Germinal center (tissue), 1 donor: Measurements from ENCODE around the gene KIF9.
"Not testable (repeated sequence)": the region's sequence is repeated elsewhere in the genome, so short reads cannot be mapped to it uniquely, and the experiment has no call there.

Experiments
- DNase-seq: peaks from one replicate; pipeline ENCODE4 v3.0.0; 2012; ENCODE audit warnings: mixed read lengths, low spot score

KIF9 gene

DNA sequence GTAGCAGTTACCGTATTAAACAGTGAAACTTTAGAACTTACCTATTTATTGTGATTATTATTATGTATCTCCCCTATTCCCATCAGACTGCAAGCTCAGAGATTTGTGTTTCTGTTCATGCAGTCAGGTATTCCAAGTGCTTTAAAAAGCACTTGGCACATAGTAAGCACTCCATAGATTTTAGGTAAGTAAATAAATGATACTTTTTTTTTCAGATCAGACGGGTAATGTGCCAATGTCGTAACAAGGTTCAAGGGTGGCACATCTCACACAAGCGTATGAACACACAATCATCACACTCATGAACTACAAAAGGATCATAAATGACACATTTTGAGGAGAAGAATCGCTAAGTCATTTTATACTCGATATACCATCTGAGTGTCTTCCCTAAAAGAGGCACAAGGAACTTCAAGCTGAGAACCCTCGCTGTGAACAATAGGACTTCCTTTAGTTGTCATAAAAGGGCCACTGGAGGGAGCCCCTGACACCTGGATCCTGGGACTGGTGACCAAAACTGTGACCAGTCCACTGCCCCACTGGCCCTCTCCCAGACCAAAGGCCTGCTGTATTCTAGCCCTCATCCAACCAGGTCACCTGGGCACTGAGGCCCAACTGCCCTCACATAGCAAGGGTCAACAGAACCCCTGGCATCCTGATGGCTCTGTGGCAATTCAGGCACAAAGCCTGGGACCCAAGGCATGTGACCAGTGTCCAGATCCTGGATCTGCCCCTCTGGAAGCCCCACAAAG lies 32.1 kb downstream of the KIF9 start:
- no peak for DNase-seq

DNA sequence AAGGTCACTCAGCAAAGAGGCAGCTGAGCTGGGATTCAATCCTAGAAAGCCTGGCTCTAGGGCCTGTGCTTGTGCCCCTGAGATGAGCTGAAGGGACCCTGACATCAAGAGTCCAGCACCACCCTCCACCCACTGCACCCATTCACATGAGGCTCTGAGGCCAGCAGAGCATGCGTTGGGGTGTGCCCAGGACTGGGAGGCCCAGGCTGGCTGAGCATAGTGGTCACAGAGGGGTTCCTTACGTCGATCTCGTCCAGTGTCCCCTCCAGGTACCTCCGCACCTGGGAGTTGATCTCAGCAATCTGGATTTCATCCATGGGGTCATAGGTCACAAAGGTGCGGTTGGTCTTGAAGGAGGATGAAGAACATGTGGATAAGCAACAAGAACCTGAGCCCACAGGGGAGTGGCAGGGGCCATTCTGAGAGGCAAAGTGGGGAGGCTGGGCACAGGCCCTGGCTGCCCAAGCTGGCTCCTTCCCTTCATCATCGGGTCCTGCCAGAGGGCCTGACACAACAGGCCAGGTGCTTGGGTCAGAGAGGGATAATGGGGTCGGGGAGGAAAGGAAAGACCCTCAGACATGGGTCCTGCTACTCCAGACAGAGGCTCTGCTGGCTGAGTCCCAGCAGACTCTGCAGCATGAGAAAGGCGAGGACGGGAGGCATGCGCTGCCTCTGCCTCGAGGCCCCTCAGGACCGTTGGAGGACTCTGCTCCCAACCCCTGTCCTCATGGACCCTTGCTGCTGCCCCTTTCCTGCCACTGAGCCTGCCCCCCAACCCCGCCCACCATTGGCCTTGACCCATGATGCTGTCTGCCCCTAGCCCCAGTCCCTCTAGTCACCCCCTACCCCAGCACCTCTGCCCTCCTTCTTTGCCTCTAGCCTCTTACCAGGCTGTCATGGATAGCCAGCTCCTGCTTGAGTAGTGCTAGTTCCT lies 35.2 kb downstream of the KIF9 start:
- no peak for DNase-seq

DNA sequence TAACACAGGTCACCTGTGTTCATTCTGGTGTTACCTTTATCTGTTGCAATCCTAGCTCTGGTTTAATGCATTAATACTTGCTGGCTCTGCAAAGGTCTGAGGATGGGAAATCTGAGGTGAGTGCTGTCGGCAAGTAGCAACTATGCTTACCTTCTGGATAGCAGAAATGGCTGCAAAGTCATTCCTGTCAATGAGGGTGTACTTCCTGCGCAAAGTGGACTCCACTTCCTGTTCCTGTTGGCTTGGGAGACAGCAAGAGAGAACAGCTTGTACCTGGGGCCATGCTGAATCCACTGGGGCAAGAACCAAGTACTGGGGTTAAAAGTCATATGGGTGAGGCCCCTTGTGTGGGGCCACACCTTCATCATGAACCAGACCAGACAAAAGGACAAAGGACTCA lies 37.3 kb downstream of the KIF9 start:
- DNase-seq, result no peak

DNA sequence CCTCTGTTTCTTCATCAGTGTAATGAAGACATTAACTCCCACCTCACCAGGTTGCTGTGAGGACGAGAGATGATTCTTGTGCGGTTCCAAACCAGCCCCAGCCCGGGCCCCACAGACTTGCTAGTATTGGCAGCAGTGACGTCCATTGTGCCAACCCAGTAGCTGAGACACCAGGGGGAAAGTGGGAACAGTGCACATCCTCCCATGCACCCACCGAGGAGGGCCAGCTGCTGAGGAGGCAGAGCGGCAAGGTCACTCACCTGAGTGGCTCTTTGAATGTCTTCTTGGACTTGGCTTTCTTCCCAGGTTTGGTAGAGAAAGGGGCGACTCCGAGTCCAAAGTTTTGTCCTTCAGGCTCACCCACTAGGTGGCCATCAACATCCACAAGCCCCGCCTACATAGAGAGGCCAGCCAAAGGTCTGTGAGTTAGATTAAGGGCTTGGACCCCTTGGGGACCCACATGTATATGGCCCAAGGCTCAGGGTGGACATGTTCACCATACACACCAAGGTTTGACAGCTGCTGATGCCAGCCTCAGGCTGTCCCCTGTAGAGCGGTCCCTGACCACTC lies 38.0 kb downstream of the KIF9 start:
- no peak for DNase-seq

DNA sequence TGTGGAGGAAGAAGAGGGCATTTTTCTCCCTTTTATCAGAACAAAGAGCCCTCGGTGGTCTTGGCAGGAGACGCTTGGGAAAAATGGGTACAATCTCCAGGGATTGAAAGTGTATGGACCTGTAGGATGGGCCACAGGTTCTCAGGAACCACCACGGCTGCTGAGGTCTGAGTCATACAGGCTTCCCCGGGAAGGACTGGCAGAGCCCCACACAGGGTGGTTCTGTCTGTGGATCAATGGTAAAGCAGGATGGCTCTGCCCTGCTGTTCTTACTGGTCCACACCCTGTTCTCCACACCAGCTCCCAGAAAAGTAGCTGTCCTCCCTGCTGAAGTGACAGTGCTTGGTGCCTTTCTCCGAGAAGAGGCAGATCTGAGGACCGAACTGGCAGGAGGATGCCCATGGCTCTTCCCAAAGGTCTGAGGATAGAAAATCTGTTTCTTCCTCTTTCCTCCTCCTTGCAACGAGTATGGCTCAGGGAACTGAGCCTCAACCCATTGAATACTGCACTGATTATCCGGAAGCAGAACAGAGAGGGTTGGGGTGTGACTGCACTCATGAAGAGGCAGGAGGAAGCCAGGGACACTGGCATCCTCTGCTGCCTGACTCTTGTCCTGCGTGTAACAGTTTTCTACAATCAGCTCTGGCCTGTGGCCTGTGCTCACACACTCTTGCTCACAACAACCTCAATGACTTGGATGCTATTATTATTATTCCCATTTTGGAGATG lies 39.0 kb downstream of the KIF9 start:
- no peak for DNase-seq

DNA sequence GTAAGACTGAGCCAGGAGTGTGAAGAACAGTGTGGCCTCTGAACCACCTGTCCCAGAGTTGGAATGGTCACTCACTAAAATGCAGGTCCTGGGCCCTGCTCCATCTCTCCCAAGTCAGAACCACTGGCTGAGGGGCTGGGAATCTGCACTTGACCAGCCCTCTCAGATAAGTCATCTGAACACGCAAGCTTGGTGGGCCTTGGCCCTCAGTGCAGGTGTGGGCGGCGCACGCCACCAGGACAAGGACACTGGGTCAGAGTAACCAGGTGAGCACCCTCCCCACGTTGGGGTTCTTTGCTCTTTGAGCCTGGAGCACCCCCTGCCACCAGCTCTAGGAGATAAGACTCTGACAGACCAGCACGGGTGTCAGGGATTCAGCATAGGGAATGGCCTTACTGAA lies 42.7 kb downstream of the KIF9 start:
- DNase-seq, result no peak

DNA sequence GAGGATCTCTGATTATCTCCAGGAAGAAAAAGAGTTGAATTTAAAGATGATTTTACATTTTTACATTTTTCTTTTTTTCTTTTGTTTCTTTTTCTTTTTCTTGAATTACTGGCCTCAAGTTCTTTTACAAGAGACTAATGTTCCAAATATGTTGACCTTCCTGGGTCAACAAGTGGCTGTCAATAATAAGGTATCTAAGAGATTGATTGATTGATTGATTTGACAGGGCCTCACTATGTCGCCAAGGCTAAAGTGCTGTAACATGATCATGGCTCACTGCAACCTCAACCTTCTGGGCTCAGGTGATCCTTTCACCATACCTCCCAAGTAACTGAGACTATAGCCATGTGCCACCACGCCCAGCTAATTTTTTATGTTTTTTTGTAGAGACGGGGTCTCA lies 44.6 kb downstream of the KIF9 start:
- no peak for DNase-seq

DNA sequence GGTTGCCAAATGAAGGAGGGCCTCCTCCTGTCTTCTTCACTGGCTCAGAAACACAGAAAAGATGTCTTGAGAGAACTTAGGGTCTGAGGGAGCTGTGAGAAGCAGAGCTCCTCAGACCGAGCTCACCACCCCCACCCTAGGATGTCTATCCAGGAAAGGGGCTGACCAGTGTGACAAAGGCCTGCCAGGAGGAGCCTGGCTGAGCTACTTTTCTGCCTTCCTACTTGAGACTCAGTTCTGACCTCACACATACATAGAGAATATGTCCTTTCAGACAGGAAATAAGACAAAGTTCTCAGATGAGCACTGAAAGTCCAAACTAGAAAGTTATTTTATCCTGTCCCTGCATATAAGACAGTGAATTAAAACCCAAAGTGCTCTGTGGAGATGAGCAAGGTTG lies 54.5 kb downstream of the KIF9 start:
- DNase-seq, result no peak

DNA sequence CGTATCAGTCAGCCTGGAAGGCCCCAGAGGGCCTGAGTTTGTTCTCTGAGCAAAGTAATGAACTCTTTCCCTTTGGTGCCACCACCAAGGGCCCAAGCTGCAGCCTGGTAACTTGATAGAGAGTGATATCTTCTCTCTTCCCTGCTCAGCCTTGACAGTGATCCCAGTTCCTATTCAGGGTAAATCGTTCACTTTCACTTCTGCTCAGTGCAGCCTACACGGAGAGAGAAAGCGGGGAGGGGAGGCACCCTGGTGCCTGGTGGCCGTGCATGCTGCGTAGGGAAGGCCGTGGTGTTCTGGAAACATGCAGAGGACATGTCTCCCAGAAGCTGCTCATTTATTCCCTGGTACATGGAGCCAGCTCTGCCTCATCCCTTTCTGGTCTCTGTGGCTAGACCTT lies 54.9 kb downstream of the KIF9 start:
- peak; percentile 62 for DNase-seq

DNA sequence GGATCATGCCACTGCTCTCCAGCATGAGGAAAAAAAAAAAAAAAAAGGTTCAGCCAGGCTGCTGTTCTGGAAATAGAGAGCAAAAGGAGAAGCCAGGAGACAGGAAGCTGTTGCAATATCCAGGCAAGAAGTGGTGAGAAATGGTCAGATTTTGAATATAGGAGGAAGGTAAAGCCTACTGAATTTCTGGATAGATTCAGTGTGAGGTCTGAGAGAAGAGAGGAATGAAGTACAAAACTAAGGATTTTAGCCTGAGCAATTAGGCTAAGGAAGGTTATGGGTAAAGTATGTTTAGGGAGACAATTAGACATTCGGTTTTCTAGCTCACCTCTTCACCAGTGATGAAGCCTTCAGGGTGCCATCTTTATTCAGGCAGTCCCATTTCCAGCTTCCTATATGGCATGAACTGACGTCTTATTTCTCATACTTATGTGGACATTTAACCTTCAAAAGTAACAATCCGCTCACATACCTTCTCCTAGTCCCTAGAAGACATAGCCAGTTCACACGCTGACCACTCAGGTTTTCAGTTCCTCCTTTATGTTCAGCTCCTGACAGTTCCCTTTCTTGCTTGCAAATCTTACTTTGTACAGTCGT lies 57.2 kb downstream of the KIF9 start:
- no peak for DNase-seq

DNA sequence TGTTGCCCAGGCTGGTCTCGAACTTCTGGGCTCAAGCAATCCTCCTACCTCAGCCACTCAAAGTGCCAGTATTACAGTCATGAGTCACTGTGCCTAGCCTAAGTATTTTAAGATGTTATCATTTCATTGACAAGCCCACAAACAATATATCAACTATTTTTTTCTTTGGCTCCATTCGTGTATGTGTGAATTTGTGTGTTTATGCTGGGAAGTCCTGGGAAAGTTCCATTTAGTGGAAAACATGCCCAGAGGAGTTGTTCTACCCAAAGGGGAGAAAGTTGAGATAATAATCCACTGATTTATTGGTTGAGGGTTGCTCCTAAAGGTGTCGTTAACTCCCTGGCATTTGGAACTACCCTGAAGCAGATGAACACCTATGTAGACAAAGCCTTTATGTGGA lies 58.8 kb downstream of the KIF9 start:
- no peak for DNase-seq

DNA sequence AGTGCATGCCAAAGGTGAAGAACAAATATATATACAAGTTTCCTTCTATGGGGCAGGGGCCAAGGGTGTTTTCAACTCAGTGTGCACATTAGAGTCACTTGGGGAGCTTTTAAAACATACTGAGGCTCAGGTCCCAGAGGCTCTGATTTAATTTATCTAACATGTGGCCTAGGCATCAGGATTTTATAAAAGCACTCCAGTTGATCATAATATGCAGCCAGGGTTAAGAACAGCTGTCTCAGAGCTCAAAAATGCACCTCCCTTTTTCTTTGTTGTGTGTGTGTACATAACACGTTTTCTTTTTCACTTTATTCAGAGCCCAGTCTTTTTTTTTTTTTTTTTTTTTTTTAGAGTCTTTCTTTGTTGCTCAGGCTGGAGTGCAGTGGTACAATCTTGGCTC lies 60.8 kb downstream of the KIF9 start:
- DNase-seq, result no peak

DNA sequence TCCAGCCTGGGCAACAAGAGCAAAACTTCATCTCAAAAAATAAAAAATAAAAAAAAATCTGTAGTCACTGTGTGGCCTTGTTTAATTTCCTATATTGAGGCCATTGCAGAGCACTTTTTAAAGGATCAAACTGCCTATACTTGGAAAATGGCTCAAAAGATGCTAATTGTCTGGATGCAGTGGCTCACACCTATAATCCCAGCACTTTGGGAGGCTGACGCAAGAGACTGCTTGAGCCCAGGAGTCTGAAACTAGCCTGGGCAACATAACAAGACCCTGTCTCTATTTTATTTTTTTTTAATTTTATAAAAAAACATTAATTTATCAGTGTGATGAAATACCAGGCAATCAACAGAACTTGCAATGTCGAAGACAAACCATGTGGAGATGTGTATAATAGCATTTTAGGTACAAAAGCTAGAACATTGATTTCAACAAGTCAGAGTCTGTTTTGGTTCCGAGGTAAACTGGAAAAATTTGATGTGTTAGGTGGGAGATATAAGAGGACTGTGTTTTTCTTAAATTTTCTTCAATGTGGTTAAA lies 71.7 kb downstream of the KIF9 start:
- DNase-seq, result no peak

DNA sequence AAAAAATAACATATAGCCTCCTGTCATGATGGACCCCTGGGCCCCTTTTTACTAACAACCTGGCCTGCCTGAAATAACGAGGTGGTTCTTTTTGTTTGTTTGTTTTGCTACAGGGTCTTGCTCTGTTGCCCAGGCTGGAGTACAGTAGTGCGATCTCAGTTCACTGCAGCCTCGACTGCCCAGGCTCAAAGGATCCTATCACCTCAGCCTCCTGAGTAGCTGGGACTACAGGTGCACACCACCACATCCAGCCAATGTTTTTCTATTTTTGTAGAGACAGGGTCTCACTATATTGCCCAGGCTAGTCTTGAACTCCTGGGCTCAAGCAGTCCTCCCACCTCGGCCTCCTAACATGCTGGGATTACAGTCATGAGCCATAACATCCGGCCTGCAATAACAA lies 76.6 kb downstream of the KIF9 start:
- DNase-seq, result not testable (repeated sequence)

DNA sequence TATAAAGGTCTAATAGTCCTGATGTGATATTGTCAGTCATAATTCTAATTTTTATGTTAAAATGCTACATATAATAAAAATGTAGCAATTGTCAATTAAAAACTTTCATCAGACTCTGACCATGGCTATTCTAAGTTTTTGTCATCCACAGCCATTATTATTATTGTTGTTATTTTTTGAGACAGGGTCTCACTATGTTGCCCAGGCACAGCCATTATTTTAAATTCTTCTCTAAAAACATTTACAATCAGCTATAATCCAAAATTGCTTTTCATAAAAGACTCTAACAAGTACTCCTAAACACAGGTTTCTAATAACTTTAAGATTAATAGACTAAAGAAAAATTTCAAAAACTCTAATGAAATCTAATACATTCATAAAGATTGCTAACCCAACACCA lies 77.7 kb downstream of the KIF9 start:
- no peak for DNase-seq

DNA sequence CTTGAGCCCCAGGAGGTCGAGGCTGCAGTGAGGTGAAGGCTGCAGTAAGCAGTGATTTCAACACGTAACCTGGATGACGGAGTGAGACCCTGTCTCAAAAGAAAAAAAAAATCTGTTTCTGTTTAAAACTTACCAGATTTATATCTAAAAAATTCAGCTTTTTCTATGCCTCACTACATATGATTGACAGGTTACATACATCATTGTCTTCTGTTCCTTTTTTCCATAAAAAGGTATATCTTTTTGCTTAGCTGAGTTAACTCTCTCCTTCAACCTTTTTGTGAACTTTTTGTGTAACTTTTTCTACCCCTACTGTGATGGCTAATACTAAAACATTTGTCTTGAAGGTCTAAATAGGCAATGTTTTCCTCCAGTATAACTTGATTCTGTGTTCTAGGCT lies 80.1 kb downstream of the KIF9 start:
- no peak for DNase-seq

DNA sequence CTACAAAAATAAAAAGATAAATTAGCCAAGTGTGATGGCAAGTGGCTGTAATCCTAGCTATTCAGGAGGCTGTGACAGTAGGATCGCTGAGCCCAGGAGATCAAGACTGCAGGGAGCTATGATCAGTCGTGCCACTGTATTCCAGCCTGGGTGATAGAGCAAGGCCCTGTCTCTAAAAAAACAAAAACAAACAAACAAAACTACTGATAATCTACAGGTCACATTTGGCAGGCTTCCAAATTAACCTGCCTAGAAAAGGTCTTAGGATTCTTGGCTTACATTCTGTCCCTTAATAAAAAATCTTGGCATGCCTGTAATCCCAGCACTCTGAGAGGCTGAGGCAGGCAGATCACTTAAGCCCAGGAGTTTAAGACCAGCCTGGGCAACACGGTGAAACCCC lies 85.3 kb downstream of the KIF9 start:
- DNase-seq, result no peak

DNA sequence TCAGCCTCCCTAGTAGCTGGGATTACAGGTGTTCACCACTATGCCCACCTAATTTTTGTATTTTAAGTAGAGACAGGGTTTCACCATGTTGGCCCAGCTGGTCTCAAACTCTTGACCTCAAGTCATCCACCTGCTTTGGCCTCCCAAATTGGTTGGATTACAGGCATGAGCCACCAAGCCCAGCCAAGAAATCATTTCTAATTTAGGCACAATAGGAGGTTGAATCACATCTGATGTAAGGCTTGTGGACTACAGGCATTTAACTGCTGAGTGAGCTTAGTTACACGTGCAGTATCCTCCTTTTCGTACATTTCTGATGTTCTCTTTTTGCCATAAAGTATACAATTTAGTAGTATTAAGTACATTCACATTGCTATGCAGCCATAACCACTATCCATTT lies 87.6 kb downstream of the KIF9 start:
- no peak for DNase-seq

DNA sequence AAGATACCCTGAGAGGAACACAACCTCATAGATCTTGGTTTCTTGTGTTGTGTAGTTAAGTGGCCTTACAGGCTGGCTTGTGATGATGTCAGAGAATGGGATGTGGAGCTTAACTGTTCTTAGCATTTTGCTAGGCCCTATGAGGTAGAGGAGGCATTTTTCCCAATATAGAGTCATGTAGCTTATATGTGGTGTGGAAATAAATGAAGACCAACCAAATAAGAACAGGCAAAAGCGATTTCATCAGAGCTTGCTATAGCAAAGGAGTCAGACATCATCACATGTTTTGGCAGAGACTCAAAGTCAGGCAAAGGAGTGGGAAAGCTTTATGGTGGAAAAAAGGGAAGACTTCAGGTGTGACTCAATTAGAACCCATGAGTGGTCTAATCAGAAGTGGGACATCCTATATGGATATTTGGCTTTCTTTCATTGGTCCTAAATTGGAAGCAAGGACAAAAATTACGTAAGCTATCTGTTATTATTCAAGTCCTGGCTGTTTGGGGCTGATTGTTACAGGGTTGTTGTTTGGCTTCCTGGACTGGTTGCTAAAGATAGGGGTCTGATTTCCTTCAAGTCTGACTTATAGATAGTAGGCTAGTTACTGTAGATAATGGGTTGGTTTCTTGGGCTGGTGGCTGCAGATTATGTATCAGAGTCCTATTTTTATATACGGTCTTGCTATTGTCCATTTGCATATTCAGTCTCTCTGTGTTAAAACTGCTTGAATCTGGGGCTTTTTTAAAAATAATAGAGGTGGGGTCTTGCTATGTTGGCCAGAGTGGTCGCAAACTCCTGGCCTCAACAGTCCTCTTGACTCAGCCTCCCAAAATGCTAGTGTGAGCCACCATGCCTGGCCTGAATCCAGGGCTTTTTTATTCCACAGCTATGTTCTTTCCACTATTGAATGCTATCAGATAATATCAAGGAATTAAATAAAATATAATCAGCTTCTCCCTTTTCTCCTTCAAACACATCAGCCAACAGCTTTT lies 88.4 kb downstream of the KIF9 start:
- no peak for DNase-seq

DNA sequence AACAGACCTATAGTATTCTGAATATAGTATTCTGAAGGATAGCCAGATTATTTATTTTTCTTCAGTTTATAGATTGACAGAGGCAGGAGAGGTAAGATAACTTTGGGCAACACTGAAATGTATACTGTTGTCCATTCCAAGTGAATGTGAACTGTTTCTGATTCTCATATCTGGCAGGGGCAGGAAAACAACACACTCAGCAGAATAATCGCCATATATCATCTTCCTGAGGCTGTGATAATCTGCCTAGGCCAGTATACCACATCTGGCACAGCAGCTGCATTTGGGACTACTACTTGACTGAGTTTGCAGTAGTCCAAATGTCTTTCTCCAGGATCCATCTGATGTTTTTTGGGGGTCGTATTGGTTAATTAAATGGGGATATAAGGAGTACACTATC lies 96.3 kb downstream of the KIF9 start:
- no peak for DNase-seq
